ENCODE data around the gene TMEM203. TPM values are rescaled to one million over a fixed set of nuclear protein-coding genes. Genes with fewer than 3 reads are reported as not detected.
A peak's percentile ranks its signal among the peaks of the same experiment; 100 is the strongest.

TMEM203 gene
- total and polyA plus RNA-seq, 2 of the 13 experiments (the other 11 are each of a cell fraction or from before 2014, with no cell fraction given), result 23.4 to 36.7 TPM

GRCh38 chr9:137241490-137242268 is 36.2 kb upstream of the TMEM203 start (continued):
- TF ChIP-seq, protein P1, sequence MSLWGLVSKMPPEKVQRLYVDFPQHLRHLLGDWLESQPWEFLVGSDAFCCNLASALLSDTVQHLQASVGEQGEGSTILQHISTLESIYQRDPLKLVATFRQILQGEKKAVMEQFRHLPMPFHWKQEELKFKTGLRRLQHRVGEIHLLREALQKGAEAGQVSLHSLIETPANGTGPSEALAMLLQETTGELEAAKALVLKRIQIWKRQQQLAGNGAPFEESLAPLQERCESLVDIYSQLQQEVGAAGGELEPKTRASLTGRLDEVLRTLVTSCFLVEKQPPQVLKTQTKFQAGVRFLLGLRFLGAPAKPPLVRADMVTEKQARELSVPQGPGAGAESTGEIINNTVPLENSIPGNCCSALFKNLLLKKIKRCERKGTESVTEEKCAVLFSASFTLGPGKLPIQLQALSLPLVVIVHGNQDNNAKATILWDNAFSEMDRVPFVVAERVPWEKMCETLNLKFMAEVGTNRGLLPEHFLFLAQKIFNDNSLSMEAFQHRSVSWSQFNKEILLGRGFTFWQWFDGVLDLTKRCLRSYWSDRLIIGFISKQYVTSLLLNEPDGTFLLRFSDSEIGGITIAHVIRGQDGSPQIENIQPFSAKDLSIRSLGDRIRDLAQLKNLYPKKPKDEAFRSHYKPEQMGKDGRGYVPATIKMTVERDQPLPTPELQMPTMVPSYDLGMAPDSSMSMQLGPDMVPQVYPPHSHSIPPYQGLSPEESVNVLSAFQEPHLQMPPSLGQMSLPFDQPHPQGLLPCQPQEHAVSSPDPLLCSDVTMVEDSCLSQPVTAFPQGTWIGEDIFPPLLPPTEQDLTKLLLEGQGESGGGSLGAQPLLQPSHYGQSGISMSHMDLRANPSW (CRISPR knock-in tag; IDR thresholded peaks at IDR 0.05; ENCODE audit: borderline replicate concordance), result no peak
- TF ChIP-seq DBP (CRISPR knock-in tag; IDR thresholded peaks at IDR 0.05; ENCODE audit: not compliant biosample characterization) (no peak), HNF4A (CRISPR knock-in tag; IDR thresholded peaks at IDR 0.05) (peak; percentile 89), MATR3 (CRISPR knock-in tag; IDR thresholded peaks at IDR 0.05) (no peak), HES4 (CRISPR knock-in tag; IDR thresholded peaks at IDR 0.05; ENCODE audit: borderline replicate concordance) (no peak), ZNF816 (CRISPR knock-in tag; IDR thresholded peaks at IDR 0.05; ENCODE audit: borderline replicate concordance) (no peak), ZNF230 (CRISPR knock-in tag; IDR thresholded peaks at IDR 0.05) (no peak), ZNF580 (CRISPR knock-in tag; IDR thresholded peaks at IDR 0.05; ENCODE audit: borderline replicate concordance, low read depth) (0 out of 2 replicates have a peak, but pooled peaks have one; percentile 21), THAP8 (CRISPR knock-in tag; IDR thresholded peaks at IDR 0.05; ENCODE audit: borderline replicate concordance) (no peak), ZNF644 (CRISPR knock-in tag; IDR thresholded peaks at IDR 0.05; ENCODE audit: low read depth) (no peak), ZIK1 (CRISPR knock-in tag; IDR thresholded peaks at IDR 0.05; ENCODE audit: borderline replicate concordance, low read depth) (no peak), MEIS2 (CRISPR knock-in tag; IDR thresholded peaks at IDR 0.05) (peak; percentile 67), PCBP1 (IDR thresholded peaks at IDR 0.05; ENCODE audit: borderline replicate concordance, low read depth, low read length) (no peak), SIX1 (CRISPR knock-in tag; IDR thresholded peaks at IDR 0.05; ENCODE audit: borderline replicate concordance) (no peak), ZBTB8A (CRISPR knock-in tag; IDR thresholded peaks at IDR 0.05; ENCODE audit: borderline replicate concordance, low read depth) (no peak), MTA1 (CRISPR knock-in tag; IDR thresholded peaks at IDR 0.05; ENCODE audit: borderline replicate concordance) (peak; percentile 62; the same call in 1 of the 2 replicates)
- TF ChIP-seq, protein P2, sequence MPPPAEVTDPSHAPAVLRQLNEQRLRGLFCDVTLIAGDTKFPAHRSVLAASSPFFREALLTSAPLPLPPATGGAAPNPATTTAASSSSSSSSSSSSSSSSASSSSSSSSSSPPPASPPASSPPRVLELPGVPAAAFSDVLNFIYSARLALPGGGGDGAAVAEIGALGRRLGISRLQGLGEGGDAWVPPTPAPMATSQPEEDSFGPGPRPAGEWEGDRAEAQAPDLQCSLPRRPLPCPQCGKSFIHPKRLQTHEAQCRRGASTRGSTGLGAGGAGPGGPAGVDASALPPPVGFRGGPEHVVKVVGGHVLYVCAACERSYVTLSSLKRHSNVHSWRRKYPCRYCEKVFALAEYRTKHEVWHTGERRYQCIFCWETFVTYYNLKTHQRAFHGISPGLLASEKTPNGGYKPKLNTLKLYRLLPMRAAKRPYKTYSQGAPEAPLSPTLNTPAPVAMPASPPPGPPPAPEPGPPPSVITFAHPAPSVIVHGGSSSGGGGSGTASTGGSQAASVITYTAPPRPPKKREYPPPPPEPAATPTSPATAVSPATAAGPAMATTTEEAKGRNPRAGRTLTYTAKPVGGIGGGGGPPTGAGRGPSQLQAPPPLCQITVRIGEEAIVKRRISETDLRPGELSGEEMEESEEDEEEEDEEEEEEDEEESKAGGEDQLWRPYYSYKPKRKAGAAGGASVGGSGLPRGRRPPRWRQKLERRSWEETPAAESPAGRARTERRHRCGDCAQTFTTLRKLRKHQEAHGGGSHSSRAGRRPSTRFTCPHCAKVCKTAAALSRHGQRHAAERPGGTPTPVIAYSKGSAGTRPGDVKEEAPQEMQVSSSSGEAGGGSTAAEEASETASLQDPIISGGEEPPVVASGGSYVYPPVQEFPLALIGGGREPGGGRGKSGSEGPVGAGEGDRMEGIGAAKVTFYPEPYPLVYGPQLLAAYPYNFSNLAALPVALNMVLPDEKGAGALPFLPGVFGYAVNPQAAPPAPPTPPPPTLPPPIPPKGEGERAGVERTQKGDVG (CRISPR knock-in tag; IDR thresholded peaks at IDR 0.05; ENCODE audit: borderline replicate concordance), result no peak
- TF ChIP-seq, protein P3, sequence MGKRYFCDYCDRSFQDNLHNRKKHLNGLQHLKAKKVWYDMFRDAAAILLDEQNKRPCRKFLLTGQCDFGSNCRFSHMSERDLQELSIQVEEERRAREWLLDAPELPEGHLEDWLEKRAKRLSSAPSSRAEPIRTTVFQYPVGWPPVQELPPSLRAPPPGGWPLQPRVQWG (CRISPR knock-in tag; IDR thresholded peaks at IDR 0.05; ENCODE audit: borderline replicate concordance, low read depth), result no peak
